Fibroblast of villous mesenchyme (primary cell): ENCODE data around the gene NACC2. TPM values are rescaled to one million over a fixed set of nuclear protein-coding genes. Genes with fewer than 3 reads are reported as not detected.

Source experiments
- DNase-seq: peaks from one replicate; pipeline ENCODE4 v3.0.0-alpha.2; 2010; ENCODE audit warnings: low read depth
- H3K4me3 ChIP-seq: 2 replicates; pipeline ENCODE4 v1.5.1; 2011; ENCODE audit warnings: low read depth, mild to moderate bottlenecking, low read length
- CTCF ChIP-seq: IDR thresholded peaks from 2 replicates; pipeline ENCODE4 v1.5.1; 2012; ENCODE audit warnings: low read depth, mild to moderate bottlenecking, low read length; ENCODE audit not compliant: insufficient read depth
- total RNA-seq: library from RNA; depleted of rRNA; stranded (reverse); fragments of >200 nt; gene quantifications from 2 replicates; pipeline ENCODE4 v1.2.3, GENCODE V29; 2012

Gene NACC2
- total RNA-seq, 1 donor: 34.1 TPM

- H3K4me3 ChIP-seq: peak overlapping the region; percentile 62
- TF ChIP-seq CTCF: no peak
- no peak for DNase-seq
These were observed 43.6 kb downstream of the NACC2 start for GRCh38 chr9:136051453-136051836.

- peak overlapping the region; percentile 62 for H3K4me3 ChIP-seq
- TF ChIP-seq CTCF: peak; percentile 10
- DNase-seq: no peak
These were observed 44.2 kb downstream of the NACC2 start for GRCh38 chr9:136050701-136051452.

GRCh38 chr9:136050266-136050700 lies 44.8 kb downstream of the NACC2 start:
- no peak for TF ChIP-seq CTCF
- DNase-seq: no peak
- H3K4me3 ChIP-seq: peak overlapping the region; percentile 62

GRCh38 chr9:136049491-136050265 lies 45.4 kb downstream of the NACC2 start:
- no peak for DNase-seq
- no peak for TF ChIP-seq CTCF

GRCh38 chr9:136048560-136049411 lies 46.3 kb downstream of the NACC2 start:
- no peak overlapping the region for H3K4me3 ChIP-seq
- TF ChIP-seq CTCF: no peak
- DNase-seq: no peak

More at GRCh38 chr9:136049491-136050265, 45.4 kb downstream of the NACC2 start:
- no peak overlapping the region for H3K4me3 ChIP-seq

GRCh38 chr9:136047775-136048559 lies 47.1 kb downstream of the NACC2 start:
- no peak for TF ChIP-seq CTCF
- H3K4me3 ChIP-seq: no peak overlapping the region
- no peak for DNase-seq
